GM20431 (cell line): ENCODE measurements around the gene MAMDC4.
"Not testable (repeated sequence)": the region's sequence is repeated elsewhere in the genome, so short reads cannot be mapped to it uniquely, and the experiment has no call there.

Experiments used
- in situ Hi-C: fragments of 300-500 bp; cut with MseI, MboI; formaldehyde crosslinking; loops from one replicate; pipeline ENCODE4 v1.15.0; 2020; ENCODE audit warnings: low sequenced_read_pairs; ENCODE audit not compliant: unreplicated experiment

MAMDC4 gene

GRCh38 chr9:136824496-136825225 lies 27.5 kb upstream of the MAMDC4 start:
- in situ Hi-C loops = no loop called here

GRCh38 chr9:136825295-136826187 lies 26.6 kb upstream of the MAMDC4 start:
- in situ Hi-C loops = no loop called here

- in situ Hi-C loops = no loop called here
These were observed 26.0 kb upstream of the MAMDC4 start for GRCh38 chr9:136826188-136826541.

GRCh38 chr9:136826703-136827582 lies 25.2 kb upstream of the MAMDC4 start:
- in situ Hi-C loops = no loop called here

GRCh38 chr9:136827794-136828473 lies 24.2 kb upstream of the MAMDC4 start:
- in situ Hi-C loops = no loop called here

GRCh38 chr9:136828474-136829140 lies 23.5 kb upstream of the MAMDC4 start:
- in situ Hi-C loops = no loop called here

- in situ Hi-C loops = no loop called here
These were observed 22.7 kb upstream of the MAMDC4 start for GRCh38 chr9:136829412-136829811.

GRCh38 chr9:136829981-136830885 lies 21.9 kb upstream of the MAMDC4 start:
- in situ Hi-C loops = no loop called here

- in situ Hi-C loops = no loop called here
These were observed 21.0 kb upstream of the MAMDC4 start for GRCh38 chr9:136831002-136831719.

- in situ Hi-C loops = no loop called here
These were observed 20.4 kb upstream of the MAMDC4 start for GRCh38 chr9:136831720-136832104.

GRCh38 chr9:136832581-136832980 lies 19.6 kb upstream of the MAMDC4 start:
- in situ Hi-C loops = no loop called here

GRCh38 chr9:136833381-136834048 lies 18.6 kb upstream of the MAMDC4 start:
- in situ Hi-C loops = not testable (repeated sequence)

GRCh38 chr9:136835162-136835931 lies 16.8 kb upstream of the MAMDC4 start:
- in situ Hi-C loops = no loop called here

GRCh38 chr9:136835932-136836904 lies 15.9 kb upstream of the MAMDC4 start:
- in situ Hi-C loops = no loop called here

- in situ Hi-C loops = no loop called here
These were observed 14.8 kb upstream of the MAMDC4 start for GRCh38 chr9:136837146-136837855.
